ENCODE data around the gene BOLA3.
"Not testable (repeated sequence)": the region's sequence is repeated elsewhere in the genome, so short reads cannot be mapped to it uniquely, and the experiment has no call there.

BOLA3 gene

GRCh38 chr2:74101574-74102300, 46.0 kb downstream of the BOLA3 start:
- DNase-seq: no peak

- no peak for DNase-seq
Observed at GRCh38 chr2:74100254-74101216, 47.2 kb downstream of the BOLA3 start.

DNA sequence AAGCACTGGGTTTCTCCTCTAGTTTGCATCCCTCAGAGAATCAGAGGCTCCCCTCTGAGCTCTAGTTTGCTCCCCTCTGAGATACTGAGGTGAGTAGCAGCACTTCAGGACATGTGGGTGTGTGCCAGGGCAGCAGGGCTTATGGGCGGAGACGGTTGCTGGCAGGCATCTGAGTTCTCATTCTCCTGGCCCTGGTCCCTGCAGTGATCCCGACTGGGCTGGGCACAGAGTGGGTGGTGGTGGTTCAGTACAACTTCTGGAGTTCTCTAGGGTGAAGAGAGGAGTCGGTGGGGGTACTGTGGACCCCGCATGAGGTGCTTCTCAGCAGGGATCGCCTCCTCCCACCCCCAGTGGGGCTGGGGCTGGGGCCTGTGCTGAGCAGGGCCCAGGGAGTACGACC, 47.9 kb downstream of the BOLA3 start:
- no peak for DNase-seq

- no peak for DNase-seq
Observed at GRCh38 chr2:74099271-74099670, 48.4 kb downstream of the BOLA3 start.

- DNase-seq: no peak
Observed at GRCh38 chr2:74097574-74097973, 50.1 kb downstream of the BOLA3 start.

DNA sequence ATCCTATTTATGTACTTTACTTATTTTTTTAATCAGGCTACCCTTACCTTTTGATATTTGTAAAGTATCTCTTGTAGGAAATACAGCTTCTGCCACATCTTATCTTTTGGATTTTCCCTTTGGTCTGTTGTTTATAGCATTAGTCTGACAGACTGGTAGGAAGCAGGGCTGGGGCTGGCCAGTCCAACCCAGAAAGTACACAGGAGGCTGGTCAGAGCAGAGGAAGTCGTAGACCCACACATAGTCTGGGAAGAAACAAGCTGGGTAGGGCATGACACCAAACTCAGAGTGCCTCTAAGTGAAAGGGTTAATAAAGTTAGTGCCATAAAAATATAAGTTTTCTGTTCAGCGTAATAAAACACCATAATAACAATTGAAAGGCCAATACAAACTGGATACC, 51.7 kb downstream of the BOLA3 start:
- no peak for DNase-seq

DNA sequence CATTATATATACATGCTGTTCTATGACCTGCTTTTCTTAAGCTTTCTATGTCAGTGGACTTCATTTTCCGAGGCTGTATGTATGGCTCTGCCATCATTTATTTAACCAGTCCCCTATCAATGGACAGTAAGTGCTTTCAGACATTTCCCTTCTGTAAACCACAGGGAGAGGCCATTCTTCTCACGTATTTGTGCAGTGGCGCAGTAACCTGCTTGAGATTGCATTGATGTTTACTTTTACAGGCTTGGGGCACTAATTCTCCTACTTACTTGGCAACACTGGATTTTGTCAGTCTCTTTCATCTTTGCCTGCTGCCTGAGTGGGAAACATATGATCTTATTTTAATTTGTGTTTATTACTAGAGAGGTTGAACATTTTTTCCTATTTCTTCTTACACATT, 52.1 kb downstream of the BOLA3 start:
- no peak for DNase-seq

DNA sequence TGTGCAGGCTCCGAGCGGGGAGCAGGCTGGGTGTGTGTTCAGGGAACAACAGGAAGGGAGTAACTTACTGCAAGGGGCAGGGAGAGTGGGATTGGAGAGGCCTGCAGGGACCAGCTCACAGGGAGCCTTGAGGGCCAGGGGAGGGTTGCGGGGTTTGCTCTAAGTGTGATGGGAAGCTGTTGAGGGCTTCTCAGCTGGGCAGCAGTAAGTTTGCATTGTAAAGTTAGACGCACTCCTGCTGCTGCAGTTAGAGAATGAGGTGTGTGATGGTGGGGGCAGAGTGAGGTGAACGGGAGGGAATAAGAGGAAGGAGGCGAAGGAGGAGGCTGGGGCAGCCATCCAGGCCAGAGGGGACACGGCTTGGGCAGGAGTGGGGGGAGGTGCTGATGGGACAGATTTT, 53.4 kb downstream of the BOLA3 start:
- DNase-seq: no peak

DNA sequence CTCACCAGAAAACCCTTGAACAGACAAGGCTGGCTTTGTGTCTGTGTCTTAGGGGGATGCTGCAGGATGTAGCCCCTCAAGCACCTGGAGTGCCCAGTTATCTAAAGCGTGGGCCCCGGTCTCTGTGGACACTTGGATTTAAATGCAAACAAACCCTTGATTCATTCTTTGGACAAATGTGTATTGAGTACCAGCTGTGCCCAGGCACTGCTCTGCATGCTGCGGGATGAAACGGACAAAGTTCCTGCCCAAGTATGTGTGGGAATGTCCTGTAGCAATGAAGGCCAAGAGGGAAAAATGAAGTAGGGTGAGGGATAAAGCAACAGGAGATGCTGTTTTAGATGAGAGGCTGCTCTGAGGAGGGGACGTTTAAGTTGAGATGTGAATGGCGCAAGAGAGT, 53.9 kb downstream of the BOLA3 start:
- no peak for DNase-seq

DNA sequence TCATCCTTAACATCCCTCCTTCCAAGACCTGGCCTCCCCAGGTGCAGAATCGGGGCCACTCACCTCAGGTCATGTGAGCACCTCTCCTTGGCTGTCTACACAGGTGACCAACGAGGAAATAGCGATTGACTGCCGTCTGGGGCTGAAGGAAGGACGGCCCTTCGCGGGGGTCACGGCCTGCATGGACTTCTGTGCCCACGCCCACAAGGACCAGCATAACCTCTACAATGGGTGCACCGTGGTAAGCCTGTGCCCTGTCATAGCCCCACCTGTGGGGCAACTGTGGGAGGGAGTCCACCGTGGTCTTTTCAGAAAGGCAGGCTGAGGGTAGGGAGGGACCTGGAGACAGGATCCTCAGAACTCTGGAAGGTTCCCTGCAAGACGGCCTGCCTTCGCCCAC, 54.3 kb downstream of the BOLA3 start:
- DNase-seq: no peak

GRCh38 chr2:74092275-74092674, 55.4 kb downstream of the BOLA3 start:
- no peak for DNase-seq

DNA sequence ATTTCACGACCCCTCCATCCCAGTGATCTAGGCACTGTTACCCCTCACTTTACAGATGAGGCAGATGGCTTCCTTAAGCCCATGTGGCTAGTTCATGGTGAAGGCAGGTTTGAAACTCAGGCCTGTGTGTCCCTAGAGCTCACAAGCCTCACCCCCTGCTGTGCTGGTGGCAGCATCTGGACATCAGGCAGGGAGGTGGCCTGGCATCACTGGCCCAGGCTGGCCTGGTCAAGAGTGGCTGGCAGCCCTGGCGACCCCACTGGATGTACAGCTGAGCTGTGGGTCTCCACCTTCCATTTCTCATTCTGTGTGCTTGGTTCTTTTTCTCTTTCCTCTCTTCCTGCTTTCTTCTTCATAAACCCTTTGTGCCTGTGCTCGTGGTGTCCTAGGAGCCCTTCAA, 56.3 kb downstream of the BOLA3 start:
- DNase-seq: no peak

- DNase-seq: no peak
Observed at GRCh38 chr2:74089816-74090745, 57.6 kb downstream of the BOLA3 start.

DNA sequence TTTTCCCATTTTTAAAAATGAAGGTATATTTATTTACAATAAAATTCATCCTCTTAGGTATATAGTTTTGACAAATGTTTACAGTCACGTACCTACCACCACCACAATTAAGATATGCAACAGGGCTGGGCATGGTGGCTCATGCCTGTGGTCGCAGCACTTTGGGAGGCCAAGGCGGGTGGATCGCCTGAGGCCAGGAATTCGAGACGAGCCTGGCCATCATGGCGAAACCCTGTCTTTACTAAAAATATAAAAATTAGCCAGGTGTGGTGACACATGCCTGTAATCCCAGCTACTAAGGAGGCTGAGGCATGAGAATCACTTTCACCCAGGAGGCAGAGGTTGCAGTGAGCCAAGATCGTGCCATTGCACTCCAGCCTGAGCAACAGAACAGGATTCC, 59.0 kb downstream of the BOLA3 start:
- not testable (repeated sequence) for DNase-seq

GRCh38 chr2:74087696-74088095, 60.0 kb downstream of the BOLA3 start:
- no peak for DNase-seq

- no peak for DNase-seq
Observed at GRCh38 chr2:74086021-74086420, 61.7 kb downstream of the BOLA3 start.

Data from OCI-M1 (cell line).